Measurements from ENCODE around the gene ZBTB42.

Gene ZBTB42

GRCh38 chr14:104800771-104801519, at the start of gene ZBTB42 (continued):
- no peak for TF ChIP-seq ZNF26 (tag by site-specific recombination; IDR thresholded peaks at IDR 0.05)

GRCh38 chr14:104751539-104752422, 49.1 kb upstream of the ZBTB42 start:
- peaks cover 0 to 30% of the 10 kb centered on the region in 2 experiments; a peak in 1 of 3 replicates for H3K36me3 ChIP-seq (ENCODE audit: control insufficient read depth in 2 of 2, insufficient read depth in 1 of 2, low read length in 2 of 2)
- ChIA-PET CTCF (interaction anchor here (0.6 to 1.7 kb wide), 6 partner anchors 15 to 254 kb away, joined by 3 to 7 read pairs (median 4); partner anchors contain the start of gene ADSS1), POLR2A (interaction anchor here (0.6 to 2.4 kb wide), 19 partner anchors 9 to 549 kb away, joined by 3 to 14 read pairs (median 4); partner anchors contain the start of gene CEP170B)
- peak overlapping the region; percentile 32 for H3K4me3 ChIP-seq (ENCODE audit: low read depth, low read length)
- peak overlapping the region; percentile 83 for H3K27ac ChIP-seq (ENCODE audit: extremely low read depth, low read depth, low read length)
- H3K4me1 ChIP-seq (ENCODE audit: control insufficient read depth, insufficient read depth, low read length), result no peaks in the 10 kb centered on the region; the same call in 1 of the 2 replicates
- no peaks in the 10 kb centered on the region for H3K9me3 ChIP-seq (ENCODE audit: control insufficient read depth, insufficient read depth, low read depth, low read length)
- TF ChIP-seq ZBTB1 (tag by site-specific recombination; IDR thresholded peaks at IDR 0.05) (no peak), ZNF266 (tag by site-specific recombination; IDR thresholded peaks at IDR 0.05; ENCODE audit: low read depth) (no peak), OVOL3 (tag by site-specific recombination; IDR thresholded peaks at IDR 0.05) (no peak), ZNF184 (tag by site-specific recombination; IDR thresholded peaks at IDR 0.05) (no peak), ZNF211 (tag by site-specific recombination; IDR thresholded peaks at IDR 0.05; ENCODE audit: low read depth) (0 out of 2 replicates have a peak, but pooled peaks have one; percentile 50), ZNF558 (tag by site-specific recombination; IDR thresholded peaks at IDR 0.05) (no peak), ZNF354C (tag by site-specific recombination; IDR thresholded peaks at IDR 0.05; ENCODE audit: borderline replicate concordance, low read depth) (no peak), ZNF157 (tag by site-specific recombination; IDR thresholded peaks at IDR 0.05) (no peak), ZNF701 (tag by site-specific recombination; IDR thresholded peaks at IDR 0.05) (no peak), MZF1 (tag by site-specific recombination; IDR thresholded peaks at IDR 0.05; ENCODE audit: borderline replicate concordance) (no peak), WT1 (tag by site-specific recombination; IDR thresholded peaks at IDR 0.05) (no peak), ZNF350 (tag by site-specific recombination; IDR thresholded peaks at IDR 0.05) (no peak), ZEB2 (tag by site-specific recombination; IDR thresholded peaks at IDR 0.05) (no peak), ZNF146 (tag by site-specific recombination; IDR thresholded peaks at IDR 0.05) (no peak), ZNF280D (tag by site-specific recombination; IDR thresholded peaks at IDR 0.05) (no peak), ZBTB48 (tag by site-specific recombination; IDR thresholded peaks at IDR 0.05) (no peak), ZNF747 (tag by site-specific recombination; IDR thresholded peaks at IDR 0.05) (no peak), ZNF768 (tag by site-specific recombination; IDR thresholded peaks at IDR 0.05) (no peak), ZNF664 (tag by site-specific recombination; IDR thresholded peaks at IDR 0.05) (no peak), ZNF366 (tag by site-specific recombination; conservative IDR thresholded peaks at IDR 0.05) (no peak), ZNF174 (tag by site-specific recombination; IDR thresholded peaks at IDR 0.05) (no peak), FEZF1 (tag by site-specific recombination; IDR thresholded peaks at IDR 0.05) (no peak), ZNF626 (tag by site-specific recombination; IDR thresholded peaks at IDR 0.05) (no peak), ZFHX2 (tag by site-specific recombination; conservative IDR thresholded peaks at IDR 0.05) (no peak), ZNF585B (tag by site-specific recombination; IDR thresholded peaks at IDR 0.05) (no peak), SCRT1 (tag by site-specific recombination; IDR thresholded peaks at IDR 0.05; ENCODE audit: borderline replicate concordance) (no peak), GLIS1 (tag by site-specific recombination; IDR thresholded peaks at IDR 0.05) (no peak), ZNF548 (tag by site-specific recombination; IDR thresholded peaks at IDR 0.05) (no peak), ZNF785 (tag by site-specific recombination; IDR thresholded peaks at IDR 0.05) (no peak), ZSCAN5A (tag by site-specific recombination; IDR thresholded peaks at IDR 0.05) (peak; percentile 54; the same call in 1 of the 2 replicates)

Measured in HEK293 (cell line).